ENCODE measurements around the gene ZNF576.
"Not testable (repeated sequence)": the region's sequence is repeated elsewhere in the genome, so short reads cannot be mapped to it uniquely, and the experiment has no call there.

Gene ZNF576

GRCh38 chr19:43628646-43629326 is 32.4 kb downstream of the ZNF576 start:
- no peak for DNase-seq

GRCh38 chr19:43631491-43631890 is 35.1 kb downstream of the ZNF576 start:
- no peak for DNase-seq

- no peak for DNase-seq
These were observed 37.1 kb downstream of the ZNF576 start for GRCh38 chr19:43633520-43633919.

GRCh38 chr19:43634068-43634467 is 37.7 kb downstream of the ZNF576 start:
- no peak for DNase-seq

GRCh38 chr19:43634506-43634871 is 38.1 kb downstream of the ZNF576 start:
- DNase-seq = no peak

- no peak for DNase-seq
These were observed 38.6 kb downstream of the ZNF576 start for GRCh38 chr19:43634872-43635560.

- not testable (repeated sequence) for DNase-seq
These were observed 39.2 kb downstream of the ZNF576 start for GRCh38 chr19:43635561-43635940.

GRCh38 chr19:43636121-43636683 is 39.8 kb downstream of the ZNF576 start:
- no peak for DNase-seq

- no peak for DNase-seq
These were observed 42.0 kb downstream of the ZNF576 start for GRCh38 chr19:43638214-43638994.

- no peak for DNase-seq
These were observed 42.7 kb downstream of the ZNF576 start for GRCh38 chr19:43638995-43639518.

- DNase-seq = peak; percentile 66
These were observed 43.4 kb downstream of the ZNF576 start, which contains the start of gene CADM4 for GRCh38 chr19:43639519-43640423. Gene CADM4 (minus strand): TSS chr19:43639850. CDS start chr19:43639790, 60 bp downstream.

- no peak for DNase-seq
These were observed 44.0 kb downstream of the ZNF576 start for GRCh38 chr19:43640424-43640757.

GRCh38 chr19:43641333-43641732 is 44.9 kb downstream of the ZNF576 start:
- no peak for DNase-seq

GRCh38 chr19:43642531-43642930 is 46.1 kb downstream of the ZNF576 start:
- no peak for DNase-seq

- DNase-seq = no peak
These were observed 46.9 kb downstream of the ZNF576 start for GRCh38 chr19:43643326-43643725.

GRCh38 chr19:43644181-43644580 is 47.8 kb downstream of the ZNF576 start:
- no peak for DNase-seq

GRCh38 chr19:43648633-43649032 is 52.2 kb downstream of the ZNF576 start:
- no peak for DNase-seq

GRCh38 chr19:43649514-43649913 is 53.1 kb downstream of the ZNF576 start:
- no peak for DNase-seq

GRCh38 chr19:43650276-43650675 is 53.9 kb downstream of the ZNF576 start:
- not testable (repeated sequence) for DNase-seq
